GM12892 (cell line): ENCODE results near the gene ULBP3.

Experiments
- POLR2A ChIP-seq: IDR thresholded peaks from 2 replicates; pipeline ENCODE4 v1.6.1; 2011; ENCODE audit warnings: low read depth, low read length, control low read depth
- POLR2AphosphoS5 ChIP-seq: IDR thresholded peaks from 2 replicates; pipeline ENCODE4 v1.6.1; 2011; ENCODE audit warnings: low read depth, low read length, control low read depth
- TAF1 ChIP-seq: IDR thresholded peaks from 2 replicates; pipeline ENCODE4 v1.6.1; 2011; ENCODE audit warnings: low read depth, mild to moderate bottlenecking, control low read depth, low read length, borderline replicate concordance

DNA sequence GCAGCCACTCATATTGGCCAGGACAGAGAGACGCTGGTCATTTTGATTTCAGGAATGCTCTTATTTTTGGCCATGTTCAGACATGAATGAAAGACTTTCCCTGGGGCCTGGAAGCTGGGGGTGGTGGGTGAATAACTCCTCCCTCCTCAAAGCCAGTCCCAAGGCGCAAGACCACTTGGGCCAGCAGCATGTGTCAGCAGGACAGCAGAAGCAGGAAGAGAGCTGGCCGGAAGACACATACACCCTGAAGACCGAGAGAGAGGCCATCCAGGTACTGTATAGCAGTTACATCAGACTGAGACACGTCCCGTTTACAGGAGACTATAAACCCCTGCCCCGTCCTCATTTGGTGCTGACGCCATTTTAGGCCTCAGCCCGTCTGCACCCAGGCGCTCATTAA lies 29.2 kb upstream of the ULBP3 start:
- TF ChIP-seq POLR2AphosphoS5 (no peak), POLR2A (no peak), TAF1 (no peak)
